ENCODE measurements around the gene KLHL29.

The KLHL29 gene

DNA sequence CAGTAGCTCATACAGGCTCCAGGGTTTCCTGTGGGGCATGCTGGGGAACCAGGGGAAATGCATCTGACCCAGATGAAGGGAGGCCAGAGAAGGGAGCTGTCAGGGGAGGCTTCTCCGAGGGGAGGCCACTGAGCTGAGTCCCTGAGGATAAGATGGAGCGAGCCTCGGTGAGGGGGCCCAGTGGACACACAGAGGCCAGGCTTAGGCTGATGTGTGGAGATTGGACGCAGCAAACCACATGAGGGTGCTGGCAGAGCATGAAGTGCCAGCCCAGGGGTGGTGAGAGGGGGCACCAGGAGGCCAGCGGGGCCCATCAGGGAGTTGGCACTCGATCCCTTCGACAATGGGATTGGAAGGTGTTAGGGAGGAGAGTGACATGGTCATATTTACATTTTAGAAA is 235.0 kb downstream of the KLHL29 start:
- DNase-seq = no peak

DNA sequence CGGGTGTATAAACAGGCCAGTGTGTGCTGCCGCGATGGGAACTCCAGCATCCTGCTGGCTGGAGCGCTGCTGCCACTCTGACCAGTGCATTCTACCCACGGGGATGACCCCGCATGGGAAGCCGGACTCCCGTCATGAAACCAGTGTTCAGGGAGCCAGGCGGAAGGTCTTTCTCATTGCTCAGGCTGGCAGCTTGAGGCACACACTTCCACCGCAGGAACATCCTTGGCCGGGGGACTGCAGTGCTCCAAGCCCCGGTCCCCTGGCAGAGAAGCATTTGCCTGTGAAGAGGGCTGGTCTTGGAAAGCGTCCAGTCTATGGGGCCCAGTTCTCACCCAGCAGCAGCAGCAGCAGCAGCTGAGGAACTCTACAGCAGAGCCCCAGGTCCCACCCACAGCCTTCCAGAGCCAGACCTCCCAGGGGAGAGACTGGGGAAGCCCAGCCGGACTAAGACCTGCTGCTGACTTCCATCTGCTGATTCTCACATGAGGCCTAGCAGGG is 235.9 kb downstream of the KLHL29 start:
- DNase-seq = no peak

DNA sequence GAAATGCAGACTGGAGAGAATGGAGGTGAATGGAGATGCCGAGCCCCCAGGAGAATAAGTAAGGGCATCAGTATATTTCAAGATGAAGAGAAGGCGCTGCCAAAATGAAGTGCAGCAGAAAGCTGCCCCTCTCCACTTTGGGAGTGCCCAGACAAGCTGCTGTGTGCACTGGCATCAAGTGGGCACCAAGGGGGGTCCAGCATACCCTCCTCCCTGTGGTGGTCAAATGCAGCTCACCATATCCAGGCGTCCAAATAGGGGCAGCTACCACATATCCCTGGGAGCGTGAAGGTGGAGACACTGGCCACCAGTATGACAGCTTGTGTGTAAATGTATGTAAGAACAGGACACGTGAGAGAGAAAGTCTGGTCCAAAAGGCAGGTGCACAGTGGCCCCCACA is 236.6 kb downstream of the KLHL29 start:
- DNase-seq = no peak

GRCh38 chr2:23622466-23622865 is 237.5 kb downstream of the KLHL29 start:
- no peak for DNase-seq

DNA sequence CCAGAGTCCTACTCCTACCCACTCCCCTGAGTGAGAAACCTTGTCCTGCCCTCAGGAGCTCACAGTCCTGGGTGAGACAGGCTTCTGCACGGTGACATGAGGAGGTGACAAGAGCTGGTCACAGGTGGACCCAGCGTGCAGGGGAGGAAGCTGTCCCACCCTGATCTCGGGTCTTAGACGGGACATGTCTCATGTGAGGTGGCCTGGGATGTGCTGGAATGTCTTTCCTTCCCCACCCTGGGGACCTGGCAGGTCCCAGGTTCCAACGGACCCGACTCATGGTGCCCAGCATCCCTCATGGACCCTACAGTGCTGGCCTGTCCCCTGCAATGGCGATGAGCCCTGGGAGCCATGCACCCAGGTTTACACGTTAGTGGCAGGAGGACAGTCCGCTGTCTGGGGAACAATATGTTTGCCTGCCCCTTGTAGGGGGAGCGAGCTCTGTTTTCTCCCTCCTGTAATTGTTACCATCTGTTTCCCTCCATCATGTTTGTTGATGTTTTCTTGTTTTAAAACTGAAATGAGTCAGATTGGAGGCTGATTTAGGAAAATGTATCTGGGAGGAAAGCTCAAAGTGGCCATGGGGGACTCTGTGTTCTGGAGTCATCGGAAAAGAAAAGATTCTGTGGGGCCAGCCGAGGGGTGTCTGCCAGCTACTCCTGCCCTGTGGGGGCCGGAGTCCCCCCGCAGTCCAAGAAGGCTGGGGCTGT is 238.1 kb downstream of the KLHL29 start:
- no peak for DNase-seq

GRCh38 chr2:23624378-23624777 is 239.4 kb downstream of the KLHL29 start:
- peak; percentile 45 to 67 for DNase-seq

- DNase-seq = no peak
Measured at GRCh38 chr2:23624915-23625314, 239.9 kb downstream of the KLHL29 start.

GRCh38 chr2:23625726-23626125 is 240.7 kb downstream of the KLHL29 start:
- DNase-seq = no peak

DNA sequence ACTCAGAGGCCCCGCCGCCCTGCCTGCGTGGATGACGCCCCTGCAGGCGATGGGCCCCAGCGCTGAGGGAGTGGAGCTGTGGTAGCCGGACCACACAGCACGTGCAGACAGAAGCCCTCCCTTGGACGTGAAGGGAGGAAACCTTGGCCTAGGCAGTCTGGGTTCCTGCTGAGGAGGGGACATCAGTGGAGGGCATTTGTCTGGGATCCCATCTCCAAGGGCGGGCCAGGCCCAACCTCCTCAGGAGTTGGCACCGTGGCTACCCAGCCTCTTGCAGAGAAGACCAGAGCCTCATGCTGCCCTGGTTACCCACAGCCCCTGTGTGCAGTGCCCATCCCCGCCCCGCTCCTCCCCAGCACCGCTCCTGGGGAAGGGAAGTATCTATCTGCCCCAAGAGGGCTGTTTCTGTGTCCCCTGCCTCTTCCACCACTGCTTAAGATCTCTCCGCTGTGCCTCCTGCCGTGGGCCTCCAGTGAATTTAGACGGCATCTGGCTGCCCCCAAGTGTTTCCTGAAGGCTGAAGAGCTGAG is 241.8 kb downstream of the KLHL29 start:
- DNase-seq = no peak

DNA sequence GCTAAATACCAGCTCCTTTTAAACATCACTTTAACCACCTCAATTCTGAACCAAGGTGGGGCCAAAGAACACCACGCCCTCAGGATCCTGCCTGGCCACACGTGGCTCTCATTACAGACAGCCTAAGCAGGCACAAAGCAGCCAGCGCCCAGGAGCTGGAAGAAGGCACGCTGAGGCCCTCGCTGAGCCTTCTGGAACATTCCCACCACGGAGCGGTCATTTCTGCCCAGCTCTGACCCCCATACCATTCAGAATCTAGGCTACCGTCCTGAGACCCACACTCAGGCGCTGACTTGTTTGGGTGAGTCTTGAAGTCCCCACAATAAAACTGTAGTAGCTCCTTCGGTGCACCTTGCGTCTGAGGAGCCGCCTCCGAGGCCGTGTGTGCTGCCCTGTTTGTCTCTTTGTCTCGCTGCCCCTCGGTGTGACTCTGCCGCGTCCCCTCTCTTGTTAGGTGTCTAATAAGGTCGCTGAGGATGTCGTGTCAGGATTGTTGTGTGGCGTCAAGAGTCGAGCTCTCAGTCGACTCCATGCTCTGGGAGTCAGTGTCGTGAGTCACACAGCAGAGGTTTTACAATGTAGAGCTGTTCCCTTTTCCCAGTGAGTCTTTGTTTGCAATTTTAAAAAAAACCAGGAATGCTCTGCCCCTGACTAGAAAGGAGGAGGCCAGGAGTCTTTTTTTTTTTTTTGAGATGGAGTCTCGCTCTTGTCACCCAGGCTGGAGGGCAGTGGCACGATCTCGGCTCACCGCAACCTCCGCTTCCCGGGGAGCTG is 242.4 kb downstream of the KLHL29 start:
- DNase-seq = no peak

GRCh38 chr2:23628926-23629771 is 244.2 kb downstream of the KLHL29 start:
- DNase-seq = no peak

GRCh38 chr2:23629772-23630480 is 244.9 kb downstream of the KLHL29 start:
- no peak for DNase-seq

DNA sequence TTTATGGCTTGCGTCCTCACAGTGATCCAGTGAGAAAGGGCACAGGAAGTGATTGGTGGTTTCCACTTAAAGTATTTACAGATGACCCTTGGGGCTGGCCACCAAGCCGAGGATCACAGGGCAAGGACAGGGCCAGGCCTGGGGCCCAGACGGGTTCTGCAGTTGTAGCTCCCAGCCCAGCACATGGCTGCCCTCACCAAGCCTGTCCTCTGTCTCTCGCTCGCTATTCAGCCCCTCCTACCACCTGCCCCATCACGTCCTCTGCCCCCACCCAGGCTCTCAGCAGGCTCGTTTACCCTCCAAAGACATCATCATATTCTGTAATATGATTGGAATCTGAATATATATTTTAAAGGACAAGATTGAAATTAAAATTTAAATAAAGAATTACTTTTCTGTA is 246.0 kb downstream of the KLHL29 start:
- no peak for DNase-seq

GRCh38 chr2:23631389-23631788 is 246.4 kb downstream of the KLHL29 start:
- no peak for DNase-seq

GRCh38 chr2:23632386-23632785 is 247.4 kb downstream of the KLHL29 start:
- no peak for DNase-seq

- no peak for DNase-seq
Measured at GRCh38 chr2:23632831-23633395, 247.9 kb downstream of the KLHL29 start.

DNA sequence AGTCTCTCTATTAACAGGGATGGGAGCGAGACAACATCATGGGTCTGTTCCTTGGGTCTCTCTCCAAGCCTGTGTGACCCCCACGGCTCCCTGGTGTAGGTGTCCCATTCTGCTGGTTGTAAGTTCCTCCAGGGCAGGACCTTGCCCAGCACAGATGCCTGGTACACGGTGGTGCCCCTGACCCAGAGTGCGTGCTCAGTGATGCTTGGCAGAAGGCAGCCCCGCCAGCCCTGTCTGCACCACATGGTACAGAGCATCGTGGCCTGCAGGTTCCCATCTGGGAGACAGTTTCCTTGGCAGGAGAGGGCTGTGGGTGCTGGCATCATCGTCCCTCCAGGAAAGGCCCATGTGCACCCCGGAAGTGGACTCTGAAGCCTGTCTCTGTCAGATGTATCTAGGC is 249.0 kb downstream of the KLHL29 start:
- DNase-seq = no peak

- no peak for DNase-seq
Measured at GRCh38 chr2:23635442-23636340, 250.7 kb downstream of the KLHL29 start.

DNA sequence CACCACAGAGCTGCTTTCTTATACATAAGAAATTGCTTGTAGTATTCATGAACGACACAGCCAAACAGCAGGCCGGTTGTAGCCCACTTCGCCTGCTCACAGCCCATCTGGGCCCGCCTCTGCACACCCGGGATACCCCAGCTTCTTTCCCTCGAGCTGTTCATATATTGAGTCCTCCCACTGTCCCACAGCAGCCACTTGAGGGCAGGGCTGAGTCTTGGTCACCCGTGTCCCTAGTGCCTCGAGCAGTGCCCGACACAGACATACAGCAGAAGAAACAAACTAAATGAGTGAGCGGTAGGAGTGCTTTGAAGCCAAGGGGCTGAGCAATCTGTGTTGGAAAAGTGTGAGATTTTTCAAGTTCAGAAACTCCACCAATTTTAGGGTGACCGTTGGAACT is 251.4 kb downstream of the KLHL29 start:
- no peak for DNase-seq

DNA sequence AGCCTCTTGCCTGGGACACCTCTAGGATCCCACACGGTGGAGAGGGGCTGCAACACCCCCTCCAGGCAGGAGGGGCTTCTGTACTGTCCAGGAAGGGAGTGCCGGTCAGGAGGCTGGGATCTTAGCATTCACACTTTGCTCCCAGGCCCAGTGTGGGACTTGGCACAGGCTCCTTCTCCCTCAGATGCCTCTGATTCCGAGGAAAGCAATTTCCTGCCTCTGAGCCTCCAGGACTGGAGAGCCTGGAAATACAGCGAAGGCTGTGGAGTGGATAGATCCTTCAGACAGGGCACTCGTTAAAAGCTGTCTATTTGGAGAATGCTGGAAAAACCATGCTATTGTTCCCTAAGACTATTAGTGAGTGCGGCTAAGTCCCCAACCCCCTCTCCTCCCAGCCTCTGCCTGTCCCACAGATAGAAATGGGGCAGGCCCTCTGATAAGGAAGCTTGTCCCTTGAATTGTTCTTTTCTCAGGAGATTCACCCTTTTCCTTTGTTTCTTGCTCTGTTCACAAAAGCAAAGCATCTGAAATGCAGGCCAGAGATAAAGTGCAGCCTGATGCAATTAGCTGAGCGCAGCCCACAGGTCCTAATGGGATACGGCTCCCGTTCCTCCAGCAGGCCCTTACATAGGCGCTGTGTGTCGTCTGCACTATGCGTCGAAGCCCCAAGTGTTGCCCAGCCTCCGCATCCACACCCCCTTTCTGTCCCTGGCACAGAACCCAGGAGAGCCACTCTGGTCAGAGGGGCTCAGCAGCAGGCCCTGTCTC is 252.2 kb downstream of the KLHL29 start:
- DNase-seq = no peak

Data from inflammatory macrophage (primary cell).